Measurements from ENCODE around the gene KYNU. TPM values are rescaled to one million over a fixed set of nuclear protein-coding genes. Genes with fewer than 3 reads are reported as not detected.

Gene KYNU
- total and polyA plus RNA-seq, 2 experiments from 2014 or later: not detected

- DNase-seq: no peak
- H4K20me1 ChIP-seq (ENCODE audit: insufficient read depth): no peaks in the 10 kb centered on the region
- no peak overlapping the region for H3K9ac ChIP-seq
- H3K27me3 ChIP-seq (replicated peaks; ENCODE audit: insufficient read depth): no peaks in the 10 kb centered on the region
- no peak overlapping the region for H3K4me3 ChIP-seq
- H3K79me2 ChIP-seq (ENCODE audit: insufficient read depth): no peaks in the 10 kb centered on the region
- 53 to 60% methylated on average over 3 of the region's 3 CpGs for WGBS, 2 experiments (ENCODE audit: low coverage in 1 of 2, low lambda C conversion rate in 2 of 2, missing lambda C conversion rate in 2 of 2)
- H3K9me2 ChIP-seq (ENCODE audit: insufficient read depth): no peaks in the 10 kb centered on the region
- TF ChIP-seq EZH2phosphoT487 (IDR thresholded peaks at IDR 0.05; ENCODE audit: insufficient read depth, low read depth) (no peak), EZH2 (IDR thresholded peaks at IDR 0.05; ENCODE audit: insufficient read depth, poor library complexity, severe bottlenecking) (no peak)
- no peak overlapping the region for H3K27ac ChIP-seq
- no peak overlapping the region for H2AFZ ChIP-seq
- H3K4me2 ChIP-seq (ENCODE audit: unreplicated experiment): no peak overlapping the region
- no peaks in the 10 kb centered on the region for H3F3A ChIP-seq (ENCODE audit: insufficient read depth)
- no peaks in the 10 kb centered on the region for H3K4me1 ChIP-seq (ENCODE audit: insufficient read depth)
- no peaks in the 10 kb centered on the region for H3K9me3 ChIP-seq (ENCODE audit: low read depth)
- in situ Hi-C loops (cut with MboI): no loop called here
- H3K36me3 ChIP-seq (ENCODE audit: low read depth): no peaks in the 10 kb centered on the region
Observed at GRCh38 chr2:142920571-142920970, 43.1 kb downstream of the KYNU start.

GRCh38 chr2:142926445-142926844, 49.0 kb downstream of the KYNU start:
- no peaks in the 10 kb centered on the region for H3K27me3 ChIP-seq (replicated peaks; ENCODE audit: insufficient read depth)
- no peak overlapping the region for H3K27ac ChIP-seq
- no peaks in the 10 kb centered on the region for H3K36me3 ChIP-seq (ENCODE audit: low read depth)
- H3K9ac ChIP-seq: no peak overlapping the region
- in situ Hi-C loops (cut with MboI): no loop called here
- H3K79me2 ChIP-seq (ENCODE audit: insufficient read depth): no peaks in the 10 kb centered on the region
- H3K4me3 ChIP-seq: no peak overlapping the region
- no peaks in the 10 kb centered on the region for H3K9me3 ChIP-seq (ENCODE audit: low read depth)
- no peak overlapping the region for H2AFZ ChIP-seq
- H3K9me2 ChIP-seq (ENCODE audit: insufficient read depth): no peaks in the 10 kb centered on the region
- DNase-seq: no peak
- no peak for TF ChIP-seq EZH2phosphoT487 (IDR thresholded peaks at IDR 0.05; ENCODE audit: insufficient read depth, low read depth)
- no peak for TF ChIP-seq EZH2 (IDR thresholded peaks at IDR 0.05; ENCODE audit: insufficient read depth, poor library complexity, severe bottlenecking)
- no peaks in the 10 kb centered on the region for H3K4me1 ChIP-seq (ENCODE audit: insufficient read depth)
- H3F3A ChIP-seq (ENCODE audit: insufficient read depth): no peaks in the 10 kb centered on the region
- WGBS, 2 experiments (ENCODE audit: low coverage in 1 of 2, low lambda C conversion rate in 2 of 2, missing lambda C conversion rate in 2 of 2): 76 to 79% methylated on average over 4 of the region's 4 CpGs
- no peaks in the 10 kb centered on the region for H4K20me1 ChIP-seq (ENCODE audit: insufficient read depth)
- no peak overlapping the region for H3K4me2 ChIP-seq (ENCODE audit: unreplicated experiment)

GRCh38 chr2:142930835-142931398, 53.5 kb downstream of the KYNU start:
- H3K4me2 ChIP-seq (ENCODE audit: unreplicated experiment): no peak overlapping the region
- H3K9ac ChIP-seq: no peak overlapping the region
- in situ Hi-C loops (cut with MboI): no loop called here
- H4K20me1 ChIP-seq (ENCODE audit: insufficient read depth): no peaks in the 10 kb centered on the region
- H3K9me2 ChIP-seq (ENCODE audit: insufficient read depth): no peaks in the 10 kb centered on the region
- H2AFZ ChIP-seq: no peak overlapping the region
- 85 to 90% methylated on average over 22 of the region's 22 CpGs for WGBS, 2 experiments (ENCODE audit: low coverage in 1 of 2, low lambda C conversion rate in 2 of 2, missing lambda C conversion rate in 2 of 2)
- H3K36me3 ChIP-seq (ENCODE audit: low read depth): no peaks in the 10 kb centered on the region
- H3K27me3 ChIP-seq (replicated peaks; ENCODE audit: insufficient read depth): no peaks in the 10 kb centered on the region
- no peak overlapping the region for H3K4me3 ChIP-seq
- H3K79me2 ChIP-seq (ENCODE audit: insufficient read depth): no peaks in the 10 kb centered on the region
- DNase-seq: no peak
- TF ChIP-seq EZH2 (IDR thresholded peaks at IDR 0.05; ENCODE audit: insufficient read depth, poor library complexity, severe bottlenecking) (no peak), EZH2phosphoT487 (IDR thresholded peaks at IDR 0.05; ENCODE audit: insufficient read depth, low read depth) (no peak)
- H3F3A ChIP-seq (ENCODE audit: insufficient read depth): no peaks in the 10 kb centered on the region
- no peak overlapping the region for H3K27ac ChIP-seq
- no peaks in the 10 kb centered on the region for H3K9me3 ChIP-seq (ENCODE audit: low read depth)
- H3K4me1 ChIP-seq (ENCODE audit: insufficient read depth): no peaks in the 10 kb centered on the region

GRCh38 chr2:142933916-142934315, 56.5 kb downstream of the KYNU start:
- in situ Hi-C loops (cut with MboI): no loop called here
- 86 to 87% methylated on average over 5 of the region's 5 CpGs for WGBS, 2 experiments (ENCODE audit: low coverage in 1 of 2, low lambda C conversion rate in 2 of 2, missing lambda C conversion rate in 2 of 2)
- H2AFZ ChIP-seq: no peak overlapping the region

More at GRCh38 chr2:142933916-142934315, 56.5 kb downstream of the KYNU start:
- no peaks in the 10 kb centered on the region for H3K4me1 ChIP-seq (ENCODE audit: insufficient read depth)
- H3K9me2 ChIP-seq (ENCODE audit: insufficient read depth): no peaks in the 10 kb centered on the region
- no peak for DNase-seq
- no peaks in the 10 kb centered on the region for H3F3A ChIP-seq (ENCODE audit: insufficient read depth)
- H3K4me3 ChIP-seq: no peak overlapping the region
- no peaks in the 10 kb centered on the region for H3K36me3 ChIP-seq (ENCODE audit: low read depth)
- no peak overlapping the region for H3K27ac ChIP-seq
- H3K79me2 ChIP-seq (ENCODE audit: insufficient read depth): no peaks in the 10 kb centered on the region
- H3K9me3 ChIP-seq (ENCODE audit: low read depth): no peaks in the 10 kb centered on the region
- no peak overlapping the region for H3K9ac ChIP-seq
- no peaks in the 10 kb centered on the region for H3K27me3 ChIP-seq (replicated peaks; ENCODE audit: insufficient read depth)
- H4K20me1 ChIP-seq (ENCODE audit: insufficient read depth): no peaks in the 10 kb centered on the region
- TF ChIP-seq EZH2phosphoT487 (IDR thresholded peaks at IDR 0.05; ENCODE audit: insufficient read depth, low read depth) (no peak), EZH2 (IDR thresholded peaks at IDR 0.05; ENCODE audit: insufficient read depth, poor library complexity, severe bottlenecking) (no peak)
- no peak overlapping the region for H3K4me2 ChIP-seq (ENCODE audit: unreplicated experiment)
